Dermis microvascular lymphatic vessel endothelial cell (primary cell): ENCODE results near the gene EYA2. TPM values are rescaled to one million over a fixed set of nuclear protein-coding genes. Genes with fewer than 3 reads are reported as not detected.

Experiments
- DNase-seq, 2 donors: peaks; one replicate each; pipeline versions ENCODE4 v3.0.0 to v3.0.0-alpha.2; 2010; ENCODE audit warnings: low read depth in 2 of 2
- total RNA-seq: library from RNA; depleted of rRNA; stranded (reverse); fragments of >200 nt; gene quantifications from 2 replicates; pipeline ENCODE4 v1.2.1, GENCODE V29; 2014

The EYA2 gene
- total RNA-seq, 1 donor from 2014 or later, result not detected

GRCh38 chr20:46999801-47000465 lies 105.3 kb downstream of the EYA2 start:
- no peak for DNase-seq

- no peak for DNase-seq
Observed at GRCh38 chr20:47003223-47003622, 108.6 kb downstream of the EYA2 start.

- no peak for DNase-seq
Observed at GRCh38 chr20:47004179-47004578, 109.5 kb downstream of the EYA2 start.

GRCh38 chr20:47007826-47008655 lies 113.4 kb downstream of the EYA2 start:
- no peak for DNase-seq

GRCh38 chr20:47008842-47009518 lies 114.3 kb downstream of the EYA2 start:
- no peak for DNase-seq

- DNase-seq, result no peak
Observed at GRCh38 chr20:47009784-47010183, 115.1 kb downstream of the EYA2 start.

GRCh38 chr20:47011984-47012383 lies 117.3 kb downstream of the EYA2 start:
- DNase-seq, result no peak

- DNase-seq, result no peak
Observed at GRCh38 chr20:47013606-47014005, 119.0 kb downstream of the EYA2 start.

- no peak for DNase-seq
Observed at GRCh38 chr20:47016068-47016664, 121.5 kb downstream of the EYA2 start.

GRCh38 chr20:47018381-47018780 lies 123.7 kb downstream of the EYA2 start:
- DNase-seq, result no peak

GRCh38 chr20:47019121-47019824 lies 124.6 kb downstream of the EYA2 start:
- no peak for DNase-seq

GRCh38 chr20:47020231-47020630 lies 125.6 kb downstream of the EYA2 start:
- DNase-seq, result no peak

- DNase-seq, result no peak
Observed at GRCh38 chr20:47021850-47022249, 127.2 kb downstream of the EYA2 start.

- no peak for DNase-seq
Observed at GRCh38 chr20:47024461-47024937, 129.9 kb downstream of the EYA2 start.

GRCh38 chr20:47027042-47027441 lies 132.4 kb downstream of the EYA2 start:
- DNase-seq, result no peak

GRCh38 chr20:47027456-47027855 lies 132.8 kb downstream of the EYA2 start:
- no peak for DNase-seq

- DNase-seq, result no peak
Observed at GRCh38 chr20:47028487-47028886, 133.8 kb downstream of the EYA2 start.

GRCh38 chr20:47029845-47030244 lies 135.2 kb downstream of the EYA2 start:
- DNase-seq, result no peak

- no peak for DNase-seq
Observed at GRCh38 chr20:47030271-47030810, 135.7 kb downstream of the EYA2 start.

- DNase-seq, result no peak
Observed at GRCh38 chr20:47031004-47031403, 136.4 kb downstream of the EYA2 start.

- no peak for DNase-seq
Observed at GRCh38 chr20:47031821-47032220, 137.2 kb downstream of the EYA2 start.
